ENCODE results near the gene ATP6V1C2. TPM values are rescaled to one million over a fixed set of nuclear protein-coding genes. Genes with fewer than 3 reads are reported as not detected.

ATP6V1C2 gene
- total and polyA plus RNA-seq, 4 donors, result 0.55 to 2.5 (median 1.0) TPM

DNA sequence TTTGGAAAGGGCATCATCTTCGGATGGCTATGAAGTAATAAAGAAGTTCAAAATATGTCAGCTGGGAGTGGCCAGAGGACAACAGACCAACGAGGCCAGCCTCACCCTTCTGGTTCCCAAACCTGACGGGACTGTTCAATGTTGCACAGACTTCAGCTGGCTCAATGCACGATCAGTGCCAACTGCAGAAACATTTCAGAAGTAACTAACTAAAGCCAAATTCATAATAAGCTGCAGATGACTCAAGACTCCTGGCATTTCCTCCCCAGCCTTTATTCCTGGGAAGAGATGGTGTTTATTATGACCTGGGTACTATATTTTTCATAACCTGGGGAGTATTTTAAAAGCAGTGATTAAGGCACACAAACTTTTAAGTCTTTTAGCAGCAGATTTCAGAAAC lies 3.8 kb upstream of the ATP6V1C2 start:
- no peak overlapping the region for H3K4me3 ChIP-seq
- ATAC-seq (ENCODE audit: insufficient read depth, low FRiP score) (no peak), DNase-seq (no peak)
- H3K27ac ChIP-seq (ENCODE audit: low read depth in 1 of 2, low read length in 1 of 2), result no peak overlapping the region
- peaks cover 0 to 7% (median 0%) of the 10 kb centered on the region in 5 donors for H3K4me1 ChIP-seq (ENCODE audit: control insufficient read depth in 5 of 5, insufficient read depth in 5 of 5, low read length in 5 of 5)
- WGBS, 2 donors, result 42 to 69% methylated on average over 4 of the region's 4 CpGs
- peaks cover 0 to 42% (median 25%) of the 10 kb centered on the region in 3 donors for H3K27me3 ChIP-seq (ENCODE audit: control insufficient read depth in 3 of 3, insufficient read depth in 3 of 3, low read length in 2 of 3)
- no peak overlapping the region for H3K9ac ChIP-seq (ENCODE audit: insufficient read depth in 1 of 2, low read length in 2 of 2)
- peaks cover 0 to 6% (median 0%) of the 10 kb centered on the region in 4 donors for H3K9me3 ChIP-seq (ENCODE audit: control insufficient read depth in 4 of 4, insufficient read depth in 3 of 4, low read length in 3 of 4)
- TF ChIP-seq, protein P1, sequence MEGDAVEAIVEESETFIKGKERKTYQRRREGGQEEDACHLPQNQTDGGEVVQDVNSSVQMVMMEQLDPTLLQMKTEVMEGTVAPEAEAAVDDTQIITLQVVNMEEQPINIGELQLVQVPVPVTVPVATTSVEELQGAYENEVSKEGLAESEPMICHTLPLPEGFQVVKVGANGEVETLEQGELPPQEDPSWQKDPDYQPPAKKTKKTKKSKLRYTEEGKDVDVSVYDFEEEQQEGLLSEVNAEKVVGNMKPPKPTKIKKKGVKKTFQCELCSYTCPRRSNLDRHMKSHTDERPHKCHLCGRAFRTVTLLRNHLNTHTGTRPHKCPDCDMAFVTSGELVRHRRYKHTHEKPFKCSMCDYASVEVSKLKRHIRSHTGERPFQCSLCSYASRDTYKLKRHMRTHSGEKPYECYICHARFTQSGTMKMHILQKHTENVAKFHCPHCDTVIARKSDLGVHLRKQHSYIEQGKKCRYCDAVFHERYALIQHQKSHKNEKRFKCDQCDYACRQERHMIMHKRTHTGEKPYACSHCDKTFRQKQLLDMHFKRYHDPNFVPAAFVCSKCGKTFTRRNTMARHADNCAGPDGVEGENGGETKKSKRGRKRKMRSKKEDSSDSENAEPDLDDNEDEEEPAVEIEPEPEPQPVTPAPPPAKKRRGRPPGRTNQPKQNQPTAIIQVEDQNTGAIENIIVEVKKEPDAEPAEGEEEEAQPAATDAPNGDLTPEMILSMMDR (IDR thresholded peaks at IDR 0.05; ENCODE audit: control extremely low read depth, extremely low read depth), result no peak
- no peaks in the 10 kb centered on the region for H3K36me3 ChIP-seq (ENCODE audit: control insufficient read depth in 4 of 4, insufficient read depth in 4 of 4, low read length in 4 of 4)

DNA sequence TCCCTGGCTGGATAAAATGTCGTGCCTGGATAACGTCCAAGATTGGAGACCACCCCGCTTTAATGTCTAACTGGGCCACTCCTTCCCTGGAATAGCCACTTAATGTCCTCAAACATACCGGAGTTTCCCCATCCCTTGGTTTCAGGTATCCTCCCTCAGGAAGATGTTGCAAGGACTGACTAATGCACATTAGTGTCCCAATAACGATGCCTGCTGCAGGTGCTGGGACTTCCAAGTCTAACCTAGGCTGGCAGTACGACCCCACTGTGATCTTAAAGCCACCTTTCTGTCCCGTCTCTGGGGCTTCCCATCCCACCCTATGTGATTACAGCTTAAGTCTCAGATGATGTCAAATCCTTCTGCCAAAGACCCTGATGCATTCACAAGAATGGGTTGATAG lies 1.1 kb upstream of the ATP6V1C2 start:
- 53 to 56% methylated on average over 7 of the region's 7 CpGs for WGBS, 2 donors

DNA sequence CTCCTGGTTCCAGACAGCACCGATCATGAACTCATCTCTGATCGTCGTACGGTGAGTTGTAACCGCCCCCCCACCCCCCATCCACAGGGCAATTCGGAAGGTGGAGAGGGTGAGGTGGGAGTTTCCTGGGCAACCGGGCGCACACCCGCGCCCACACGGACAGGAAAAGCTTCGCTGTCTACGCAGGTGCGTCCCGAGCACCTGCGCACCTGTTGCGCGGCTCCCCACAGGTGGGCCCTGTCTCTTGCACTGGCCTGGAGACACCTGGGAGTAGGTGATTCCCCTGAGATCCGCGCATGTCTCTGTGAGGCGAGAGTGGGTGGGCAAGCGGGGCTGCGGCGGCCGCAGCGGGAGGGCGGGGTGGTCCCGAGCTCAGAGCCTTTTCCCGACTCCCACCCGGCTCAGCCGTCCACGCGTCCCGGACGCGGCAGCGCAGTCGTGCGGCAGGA lies 459 bp upstream of the ATP6V1C2 start:
- Histone ChIP-seq H3K9ac (ENCODE audit: insufficient read depth in 1 of 2, low read length in 2 of 2) (no peak overlapping the region), H3K4me1 (ENCODE audit: control insufficient read depth in 5 of 5, insufficient read depth in 5 of 5, low read length in 5 of 5) (peaks cover 0 to 7% (median 0%) of the 10 kb centered on the region in 5 donors), H3K4me3 (no peak overlapping the region), H3K27ac (ENCODE audit: low read depth in 1 of 2, low read length in 1 of 2) (no peak overlapping the region), H3K36me3 (ENCODE audit: control insufficient read depth in 4 of 4, insufficient read depth in 4 of 4, low read length in 4 of 4) (no peaks in the 10 kb centered on the region), H3K9me3 (ENCODE audit: control insufficient read depth in 4 of 4, insufficient read depth in 3 of 4, low read length in 3 of 4) (peaks cover 0 to 8% (median 0%) of the 10 kb centered on the region in 4 donors), H3K27me3 (ENCODE audit: control insufficient read depth in 3 of 3, insufficient read depth in 3 of 3, low read length in 2 of 3) (peaks cover 0 to 65% (median 40%) of the 10 kb centered on the region in 3 donors)
- DNase-seq (no peak), ATAC-seq (ENCODE audit: insufficient read depth, low FRiP score) (no peak)
- TF ChIP-seq, protein P1 (IDR thresholded peaks at IDR 0.05; ENCODE audit: control extremely low read depth, extremely low read depth), result no peak
- 6 to 11% methylated on average over 25 to 39 of the region's 39 CpGs for WGBS, 2 donors

More for the DNA sequence above, 1.1 kb upstream of the ATP6V1C2 start:
- DNase-seq (no peak), ATAC-seq (ENCODE audit: insufficient read depth, low FRiP score) (no peak)
- Histone ChIP-seq H3K9me3 (ENCODE audit: control insufficient read depth in 4 of 4, insufficient read depth in 3 of 4, low read length in 3 of 4) (peaks cover 0 to 8% (median 0%) of the 10 kb centered on the region in 4 donors), H3K9ac (ENCODE audit: insufficient read depth in 1 of 2, low read length in 2 of 2) (no peak overlapping the region), H3K4me3 (no peak overlapping the region), H3K27ac (ENCODE audit: low read depth in 1 of 2, low read length in 1 of 2) (no peak overlapping the region), H3K36me3 (ENCODE audit: control insufficient read depth in 4 of 4, insufficient read depth in 4 of 4, low read length in 4 of 4) (no peaks in the 10 kb centered on the region), H3K27me3 (ENCODE audit: control insufficient read depth in 3 of 3, insufficient read depth in 3 of 3, low read length in 2 of 3) (peaks cover 0 to 66% (median 40%) of the 10 kb centered on the region in 3 donors), H3K4me1 (ENCODE audit: control insufficient read depth in 5 of 5, insufficient read depth in 5 of 5, low read length in 5 of 5) (peaks cover 0 to 7% (median 0%) of the 10 kb centered on the region in 5 donors)
- TF ChIP-seq, protein P1 (IDR thresholded peaks at IDR 0.05; ENCODE audit: control extremely low read depth, extremely low read depth), result no peak
